T-cell (primary cell): ENCODE measurements around the gene NPNT. TPM values are rescaled to one million over a fixed set of nuclear protein-coding genes. Genes with fewer than 3 reads are reported as not detected.

Source experiments
- ATAC-seq, 4 experiments: fragments of 200-7000 bp in 3 of 4; fragments of 150-1000 bp in 1 of 4; cut with Tn5 transposase; replicated peaks in 1 of 4; 1 replicate in 3 of 4; 2 replicates in 1 of 4; pipeline ENCODE4 v1.10.0; 2021; ENCODE audit warnings: moderate library complexity in 3 of 4, mild to moderate bottlenecking in 2 of 4, moderate number of reproducible peaks in 1 of 4
- CTCF ChIA-PET, 2 donors: fragments of 300-600 bp; sonication (Branson Sonifier 250); formaldehyde crosslinking; loops; one replicate each; lab custom pipeline; 2022; ENCODE audit warnings: antibody characterized with exemption in 2 of 2; lab: Charles Lee
- POLR2A ChIA-PET, 2 donors: fragments of 300-600 bp; sonication (Branson Sonifier 250); formaldehyde crosslinking; loops; one replicate each; lab custom pipeline; 2022; ENCODE audit warnings: antibody characterized with exemption in 2 of 2; lab: Charles Lee
- DNase-seq, 35 experiments: peaks; one replicate each; pipeline versions ENCODE4 v3.0.0 to v3.0.0-alpha.2; 2013 to 2023
- H3K27ac ChIP-seq: one replicate; pipeline ENCODE4 v1.5.1; 2013; ENCODE audit warnings: low read length
- H3K27me3 ChIP-seq, 2 experiments: replicated peaks in 1 of 2; 1 replicate in 1 of 2; 2 replicates in 1 of 2; pipeline versions ENCODE4 v1.6.1 to v1.7.0; 2013; ENCODE audit warnings: low read length in 1 of 2, mixed read lengths in 1 of 2; ENCODE audit not compliant: control insufficient read depth in 2 of 2, insufficient read depth in 2 of 2; ENCODE audit errors: extremely low read depth in 1 of 2
- H3K36me3 ChIP-seq, 2 donors: 1 replicate in 1 of 2; 2 replicates in 1 of 2; pipeline versions ENCODE4 v1.6.1 to v1.7.0; 2013; ENCODE audit warnings: low read length in 1 of 2; ENCODE audit not compliant: control insufficient read depth in 2 of 2, insufficient read depth in 1 of 2; ENCODE audit errors: extremely low read depth in 1 of 2
- H3K4me1 ChIP-seq, 2 experiments: 1 replicate in 1 of 2; 2 replicates in 1 of 2; pipeline versions ENCODE4 v1.6.1 to v1.7.0; 2013; ENCODE audit warnings: low read length in 2 of 2, mixed read lengths in 1 of 2; ENCODE audit not compliant: insufficient read depth in 2 of 2, control insufficient read depth in 1 of 2; ENCODE audit errors: extremely low read depth in 1 of 2
- H3K4me3 ChIP-seq, 2 donors: 1 replicate in 1 of 2; 2 replicates in 1 of 2; pipeline versions ENCODE4 v1.5.1 to v1.7.0; 2013; ENCODE audit warnings: mild to moderate bottlenecking in 2 of 2, low read length in 1 of 2, moderate library complexity in 1 of 2; ENCODE audit not compliant: control insufficient read depth in 1 of 2; ENCODE audit errors: extremely low read depth in 1 of 2
- H3K9me3 ChIP-seq: 2 replicates; pipeline ENCODE4 v1.7.0; 2013
- H3K27ac Mint-ChIP-seq, 2 donors: one replicate each; pipeline ENCODE4 v1.8.0; 2020 to 2021; ENCODE audit warnings: mild to moderate bottlenecking in 2 of 2, mixed read lengths in 2 of 2
- H3K27me3 Mint-ChIP-seq, 2 donors: one replicate each; pipeline ENCODE4 v1.8.0; 2021 to 2022; ENCODE audit warnings: mixed read lengths in 2 of 2
- H3K36me3 Mint-ChIP-seq: one replicate; pipeline ENCODE4 v1.8.0; 2021; ENCODE audit warnings: mixed read lengths
- H3K4me1 Mint-ChIP-seq, 3 donors: one replicate each; pipeline ENCODE4 v1.8.0; 2020 to 2022; ENCODE audit warnings: mixed read lengths in 3 of 3, mild to moderate bottlenecking in 1 of 3
- H3K4me3 Mint-ChIP-seq, 3 donors: one replicate each; pipeline ENCODE4 v1.8.0; 2020 to 2022; ENCODE audit warnings: mild to moderate bottlenecking in 3 of 3, mixed read lengths in 3 of 3, moderate library complexity in 3 of 3
- H3K9me3 Mint-ChIP-seq, 3 donors: one replicate each; pipeline ENCODE4 v1.8.0; 2020 to 2022; ENCODE audit warnings: mixed read lengths in 3 of 3
- WGBS: methylation state at CpG from one replicate; pipeline ENCODE4 v1.1.5; 2013; ENCODE audit warnings: missing lambda C conversion rate; ENCODE audit not compliant: insufficient coverage; 5-methylcytosine and 5-hydroxymethylcytosine counted together
- total RNA-seq, 35 experiments: library from RNA in 6 of 35; stranded (reverse) in 6 of 35; fragments of 120-200 nt in 1 of 35; gene quantifications; one replicate each; pipeline versions ENCODE4 v1.2.1 to v1.2.4 and lab custom pipeline; 2013 to 2026

Gene NPNT
- total RNA-seq, 5 donors from 2014 or later (not counting 1 experiment from before 2014, with no cell fraction given): 0.32 to 0.88 (median 0.33) TPM; not detected in 2

- no peaks in the 10 kb centered on the region for H3K27me3 ChIP-seq
- Mint-ChIP-seq H3K36me3 (no peaks in the 10 kb centered on the region), H3K4me1 (no peaks in the 10 kb centered on the region), H3K27me3 (no peaks in the 10 kb centered on the region), H3K9me3 (peaks cover 5 to 11% (median 6%) of the 10 kb centered on the region in 3 donors), H3K4me3 (no peak overlapping the region), H3K27ac (no peak overlapping the region)
- H3K36me3 ChIP-seq: no peaks in the 10 kb centered on the region
- ChIA-PET POLR2A (no interaction called here), CTCF (no interaction called here)
- H3K4me1 ChIP-seq: no peaks in the 10 kb centered on the region
- H3K4me3 ChIP-seq: no peak overlapping the region
- no peaks in the 10 kb centered on the region for H3K9me3 ChIP-seq
- no peak for ATAC-seq
- DNase-seq: no peak
- no CpG with 5 or more reads among the region's 1 CpG for WGBS
- no peak overlapping the region for H3K27ac ChIP-seq
Observed at GRCh38 chr4:105944540-105944939, 49.3 kb downstream of the NPNT start.

- POLR2A ChIA-PET: no interaction called here
- Histone ChIP-seq H3K9me3 (no peaks in the 10 kb centered on the region), H3K27me3 (no peaks in the 10 kb centered on the region), H3K36me3 (no peaks in the 10 kb centered on the region), H3K4me3 (no peak overlapping the region), H3K4me1 (no peaks in the 10 kb centered on the region), H3K27ac (no peak overlapping the region)
- ATAC-seq: no peak
- no CpG with 5 or more reads among the region's 3 CpGs for WGBS
- H3K36me3 Mint-ChIP-seq: no peaks in the 10 kb centered on the region
- H3K4me3 Mint-ChIP-seq: no peak overlapping the region
- no peaks in the 10 kb centered on the region for H3K27me3 Mint-ChIP-seq
- H3K9me3 Mint-ChIP-seq: peaks cover 5 to 11% (median 6%) of the 10 kb centered on the region in 3 donors
- no peaks in the 10 kb centered on the region for H3K4me1 Mint-ChIP-seq
- CTCF ChIA-PET: no interaction called here
- no peak for DNase-seq
- H3K27ac Mint-ChIP-seq: no peak overlapping the region
Observed at GRCh38 chr4:105946771-105947170, 51.5 kb downstream of the NPNT start.

- DNase-seq (no peak), ATAC-seq (no peak)
- Histone ChIP-seq H3K36me3 (no peaks in the 10 kb centered on the region), H3K9me3 (no peaks in the 10 kb centered on the region), H3K4me1 (no peaks in the 10 kb centered on the region), H3K27ac (no peak overlapping the region), H3K4me3 (no peak overlapping the region), H3K27me3 (no peaks in the 10 kb centered on the region)
- POLR2A ChIA-PET: no interaction called here
- H3K27ac Mint-ChIP-seq: no peak overlapping the region
- no CpG with 5 or more reads among the region's 5 CpGs for WGBS
- CTCF ChIA-PET: no interaction called here
- H3K27me3 Mint-ChIP-seq: peaks cover 4% of the 10 kb centered on the region in 2 donors
- no peaks in the 10 kb centered on the region for H3K36me3 Mint-ChIP-seq
- H3K9me3 Mint-ChIP-seq: peaks cover 5 to 11% (median 6%) of the 10 kb centered on the region in 3 donors
- no peaks in the 10 kb centered on the region for H3K4me1 Mint-ChIP-seq
- no peak overlapping the region for H3K4me3 Mint-ChIP-seq
Observed at GRCh38 chr4:105950701-105951100, 55.4 kb downstream of the NPNT start.

GRCh38 chr4:105951198-105951597 lies 55.9 kb downstream of the NPNT start:
- DNase-seq (no peak), ATAC-seq (no peak)
- Histone ChIP-seq H3K36me3 (no peaks in the 10 kb centered on the region), H3K27ac (no peak overlapping the region), H3K4me1 (no peaks in the 10 kb centered on the region), H3K9me3 (no peaks in the 10 kb centered on the region), H3K4me3 (no peak overlapping the region), H3K27me3 (no peaks in the 10 kb centered on the region)
- WGBS: no CpG with 5 or more reads among the region's 3 CpGs
- ChIA-PET CTCF (no interaction called here), POLR2A (no interaction called here)
- Mint-ChIP-seq H3K9me3 (peaks cover 5 to 10% (median 6%) of the 10 kb centered on the region in 3 donors), H3K27me3 (peaks cover 4 to 7% of the 10 kb centered on the region in 2 donors), H3K4me1 (no peaks in the 10 kb centered on the region), H3K4me3 (no peak overlapping the region), H3K36me3 (no peaks in the 10 kb centered on the region), H3K27ac (no peak overlapping the region)

- Histone ChIP-seq H3K36me3 (no peaks in the 10 kb centered on the region), H3K27ac (no peak overlapping the region), H3K4me1 (no peaks in the 10 kb centered on the region), H3K27me3 (no peaks in the 10 kb centered on the region), H3K9me3 (no peaks in the 10 kb centered on the region), H3K4me3 (no peak overlapping the region)
- ChIA-PET POLR2A (no interaction called here), CTCF (no interaction called here)
- no peak for DNase-seq
- no peaks in the 10 kb centered on the region for H3K9me3 Mint-ChIP-seq
- H3K36me3 Mint-ChIP-seq: no peaks in the 10 kb centered on the region
- H3K4me3 Mint-ChIP-seq: no peak overlapping the region
- H3K27ac Mint-ChIP-seq: no peak overlapping the region
- H3K4me1 Mint-ChIP-seq: no peaks in the 10 kb centered on the region
- no peak for ATAC-seq
- WGBS: no CpG with 5 or more reads among the region's 3 CpGs
- H3K27me3 Mint-ChIP-seq: peaks cover 4 to 9% of the 10 kb centered on the region in 2 donors
Observed at GRCh38 chr4:105952591-105952990, 57.3 kb downstream of the NPNT start.

- H3K27ac ChIP-seq: no peak overlapping the region
- no peak for ATAC-seq
- no peak overlapping the region for H3K27ac Mint-ChIP-seq
- H3K9me3 Mint-ChIP-seq: no peaks in the 10 kb centered on the region
- no peak for DNase-seq
- no peaks in the 10 kb centered on the region for H3K27me3 ChIP-seq
- no peaks in the 10 kb centered on the region for H3K4me1 Mint-ChIP-seq
- no peaks in the 10 kb centered on the region for H3K4me1 ChIP-seq
- no peaks in the 10 kb centered on the region for H3K9me3 ChIP-seq
- H3K36me3 ChIP-seq: no peaks in the 10 kb centered on the region
- H3K4me3 ChIP-seq: no peak overlapping the region
- no peak overlapping the region for H3K4me3 Mint-ChIP-seq
- POLR2A ChIA-PET: interaction anchor here in 1 of 2 donors (0.7 kb wide), 1 partner anchor 20 kb away, joined by 3 read pairs; no protein-coding TSS in a partner anchor
- H3K36me3 Mint-ChIP-seq: no peaks in the 10 kb centered on the region
- peaks cover 4 to 9% of the 10 kb centered on the region in 2 donors for H3K27me3 Mint-ChIP-seq
- WGBS: no CpG with 5 or more reads among the region's 4 CpGs
- CTCF ChIA-PET: no interaction called here
Observed at GRCh38 chr4:105956569-105956968, 61.3 kb downstream of the NPNT start.

GRCh38 chr4:105957680-105958079 lies 62.4 kb downstream of the NPNT start:
- WGBS: 86% methylated on average over 2 of the region's 4 CpGs
- CTCF ChIA-PET: no interaction called here
- H3K4me1 Mint-ChIP-seq: no peaks in the 10 kb centered on the region

More at GRCh38 chr4:105957680-105958079, 62.4 kb downstream of the NPNT start:
- Mint-ChIP-seq H3K27ac (no peak overlapping the region), H3K9me3 (no peaks in the 10 kb centered on the region), H3K27me3 (peaks cover 9% of the 10 kb centered on the region in 2 donors), H3K36me3 (no peaks in the 10 kb centered on the region), H3K4me3 (no peak overlapping the region)
- ATAC-seq (no peak), DNase-seq (no peak)
- POLR2A ChIA-PET: no interaction called here
- no peaks in the 10 kb centered on the region for H3K9me3 ChIP-seq
- H3K36me3 ChIP-seq: no peaks in the 10 kb centered on the region
- no peak overlapping the region for H3K4me3 ChIP-seq
- H3K4me1 ChIP-seq: no peaks in the 10 kb centered on the region
- no peaks in the 10 kb centered on the region for H3K27me3 ChIP-seq
- H3K27ac ChIP-seq: no peak overlapping the region
